Midbrain (tissue), 1 donor: ENCODE results near the gene GRAPL.
"Not testable (repeated sequence)": the region's sequence is repeated elsewhere in the genome, so short reads cannot be mapped to it uniquely, and the experiment has no call there.

Experiments used
- DNase-seq: peaks from one replicate; lab custom pipeline; 2025; lab: John Stamatoyannopoulos, UW

The GRAPL gene

DNA sequence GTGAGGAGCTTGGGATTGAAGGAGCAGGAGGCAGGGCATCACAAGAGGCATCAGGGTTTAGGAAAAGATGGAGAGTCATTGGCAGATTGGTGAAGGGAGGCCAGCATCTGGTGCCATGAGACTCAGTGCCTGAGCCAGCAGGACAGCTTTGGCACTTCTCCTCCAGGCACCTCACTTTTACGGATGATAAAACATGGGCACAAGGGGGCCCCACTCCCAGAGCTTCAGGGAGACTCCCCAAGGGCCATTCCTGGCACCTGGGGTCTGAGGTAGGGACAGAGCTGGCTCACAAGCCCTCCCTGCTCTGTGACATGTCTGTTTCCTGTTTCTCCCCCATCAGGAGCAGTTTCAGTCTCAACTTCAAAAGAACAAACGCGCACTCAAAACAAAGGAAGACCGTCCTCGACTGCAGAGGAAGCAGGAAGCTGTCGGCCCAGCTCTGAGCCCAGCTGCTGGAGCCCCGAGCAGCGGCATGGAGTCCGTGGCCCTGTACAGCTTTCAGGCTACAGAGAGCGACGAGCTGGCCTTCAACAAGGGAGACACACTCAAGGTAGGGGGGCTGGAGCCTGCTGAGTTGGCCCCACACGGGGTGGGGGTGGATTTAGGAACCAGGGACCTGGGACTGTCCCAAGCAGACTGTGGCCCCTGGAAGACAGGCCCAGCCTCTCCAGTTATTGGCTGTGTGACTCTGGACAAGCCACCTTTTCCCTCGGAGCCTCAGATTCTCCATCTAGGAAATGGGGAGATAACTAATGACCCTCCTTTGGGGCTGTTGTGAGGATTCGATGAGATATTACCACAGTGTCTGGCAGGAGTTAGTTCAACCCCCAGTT lies at the start of gene GRAPL:
Gene GRAPL, plus strand, starts transcription at position 442 of the 833 bp plus-strand sequence. Its CDS starts 31 bp downstream, at position 473.
- DNase-seq, result not testable (repeated sequence)

GRCh38 chr17:19088804-19089685 lies 38.3 kb upstream of the GRAPL start:
- not testable (repeated sequence) for DNase-seq

- not testable (repeated sequence) for DNase-seq
Observed at GRCh38 chr17:19090058-19090772, 37.2 kb upstream of the GRAPL start.

GRCh38 chr17:19092737-19093683 lies 34.4 kb upstream of the GRAPL start:
- DNase-seq, result not testable (repeated sequence)

GRCh38 chr17:19093684-19094438 lies 33.5 kb upstream of the GRAPL start:
- not testable (repeated sequence) for DNase-seq

GRCh38 chr17:19108517-19108916 lies 18.9 kb upstream of the GRAPL start:
- not testable (repeated sequence) for DNase-seq

GRCh38 chr17:19110189-19111097 lies 16.9 kb upstream of the GRAPL start:
- DNase-seq, result not testable (repeated sequence)

DNA sequence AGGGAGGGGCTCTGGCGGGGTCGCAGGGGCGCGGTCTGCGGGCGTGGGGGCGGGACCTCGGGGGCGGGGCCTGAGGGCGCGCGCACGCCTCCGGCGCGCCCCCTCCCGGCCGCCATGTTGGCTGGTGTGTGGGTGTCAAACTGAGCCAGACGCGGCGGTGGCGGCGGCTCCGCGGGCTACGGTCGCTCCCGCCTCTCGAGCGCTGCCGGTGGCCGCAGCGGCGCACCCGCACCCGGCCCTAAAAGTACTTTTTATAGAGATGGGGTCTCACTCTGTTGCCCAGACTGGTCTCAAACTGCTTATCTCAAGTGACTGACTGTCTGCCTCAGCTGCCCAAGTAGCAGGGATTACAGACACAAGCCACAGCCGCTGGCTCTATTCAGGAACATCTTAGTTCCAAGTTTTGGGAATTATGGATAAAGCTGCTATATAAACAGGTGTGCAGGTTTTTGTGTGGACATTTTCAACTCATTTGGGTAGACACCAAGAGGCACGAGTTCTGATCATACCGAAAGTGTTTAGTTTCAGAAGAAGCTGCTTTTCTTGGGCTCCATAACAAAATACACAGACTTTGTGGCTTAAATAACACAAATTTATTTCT lies 16.2 kb upstream of the GRAPL start:
- DNase-seq, result not testable (repeated sequence)

- DNase-seq, result not testable (repeated sequence)
Observed at GRCh38 chr17:19111801-19112458, 15.5 kb upstream of the GRAPL start.

- not testable (repeated sequence) for DNase-seq
Observed at GRCh38 chr17:19112459-19112826, 14.9 kb upstream of the GRAPL start.

GRCh38 chr17:19118695-19119094 lies 8.7 kb upstream of the GRAPL start:
- DNase-seq, result not testable (repeated sequence)

DNA sequence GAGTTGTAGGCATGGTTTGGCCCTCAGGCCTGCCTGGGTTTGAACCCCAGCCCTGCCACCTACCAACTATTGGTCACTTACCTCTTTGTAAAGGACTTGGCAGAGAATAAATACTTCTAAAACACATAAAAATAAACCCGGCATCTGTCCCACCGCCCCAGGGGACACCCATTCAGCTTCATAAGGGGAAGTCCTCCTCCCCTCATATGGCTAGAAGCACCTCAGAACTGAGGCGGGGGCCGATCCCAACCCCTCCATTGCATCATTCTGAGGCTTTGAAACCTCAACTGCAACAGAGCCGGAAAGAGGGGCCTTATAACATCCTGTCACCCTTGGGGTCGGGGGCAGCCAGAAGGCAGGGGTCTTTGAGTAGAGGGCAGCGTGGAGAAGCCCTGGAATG lies 2.1 kb upstream of the GRAPL start:
- DNase-seq, result not testable (repeated sequence)

DNA sequence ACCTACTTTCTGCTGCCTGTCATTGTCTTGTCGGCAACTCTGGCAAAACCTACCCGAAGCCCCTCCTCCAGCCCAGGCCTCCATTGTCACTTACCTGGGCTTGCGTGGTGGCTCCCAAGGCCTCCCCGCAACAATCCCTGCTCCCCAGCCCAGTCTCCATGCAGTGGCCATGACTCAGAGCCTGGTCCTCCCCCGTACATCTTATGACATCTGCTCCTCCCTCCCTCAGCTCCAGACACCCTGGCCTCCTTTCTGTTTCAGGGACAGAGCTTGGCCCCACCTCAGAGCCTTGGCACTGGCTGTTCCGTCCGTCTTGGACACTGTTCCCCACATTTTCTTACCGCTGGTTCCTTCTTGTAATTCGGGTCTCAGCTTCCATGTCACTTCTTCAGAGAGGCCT lies 2.1 kb downstream of the GRAPL start:
- not testable (repeated sequence) for DNase-seq

- DNase-seq, result not testable (repeated sequence)
Observed at GRCh38 chr17:19131108-19131507, 3.7 kb downstream of the GRAPL start.

GRCh38 chr17:19131772-19132171 lies 4.4 kb downstream of the GRAPL start:
- DNase-seq, result not testable (repeated sequence)

DNA sequence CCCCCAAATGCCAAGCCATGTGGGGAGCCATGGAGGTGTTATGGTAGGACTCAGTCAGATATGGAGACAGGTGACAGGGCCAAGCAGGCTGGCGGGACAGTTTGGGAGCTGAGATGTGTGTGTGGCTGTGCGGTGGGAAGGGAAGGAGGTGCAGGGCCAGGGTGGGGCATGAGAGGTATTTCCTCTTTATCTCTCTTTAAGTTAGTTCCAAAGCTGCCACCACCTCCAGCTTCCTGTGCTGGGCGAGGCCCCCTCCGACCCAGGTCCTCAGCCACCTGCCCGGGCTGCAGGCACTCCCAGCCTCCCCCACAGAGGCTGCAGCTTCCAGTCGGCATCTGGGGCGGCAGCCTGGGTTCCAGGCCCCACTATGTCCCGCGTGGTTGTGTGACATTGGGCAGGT lies 6.4 kb downstream of the GRAPL start:
- not testable (repeated sequence) for DNase-seq

- DNase-seq, result not testable (repeated sequence)
Observed at GRCh38 chr17:19135391-19135790, 8.0 kb downstream of the GRAPL start.

DNA sequence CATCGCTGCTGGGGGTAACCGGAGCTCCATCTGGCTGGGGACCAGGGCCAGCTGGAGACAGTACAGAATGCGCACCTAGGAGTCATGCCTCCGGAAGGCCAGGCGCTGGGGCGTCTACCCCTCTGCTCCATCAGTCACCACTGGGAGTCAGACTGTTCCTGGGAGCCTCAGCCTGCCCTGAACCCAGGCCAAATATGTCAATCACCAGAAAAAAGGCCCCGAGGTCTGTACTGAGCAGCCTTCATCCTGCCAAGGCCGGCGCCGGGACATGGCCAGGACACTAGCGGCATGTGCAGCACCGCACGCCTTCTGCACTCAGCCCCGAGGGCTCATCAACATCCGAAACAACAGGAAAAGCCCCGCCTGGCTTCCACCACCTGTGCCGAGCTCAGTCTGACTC lies 8.7 kb downstream of the GRAPL start:
- DNase-seq, result not testable (repeated sequence)
